Nephron progenitor cell (in vitro differentiated cells): ENCODE data around the gene HOXA1.
A peak's percentile ranks its signal among the peaks of the same experiment; 100 is the strongest.

Source experiments
- DNase-seq: peaks from one replicate; pipeline ENCODE4 v3.0.0; 2021
- H3K27ac Mint-ChIP-seq: 2 replicates; pipeline ENCODE4 v1.8.0; 2021; ENCODE audit warnings: mild to moderate bottlenecking, moderate library complexity, mixed read lengths
- H3K27me3 Mint-ChIP-seq: 2 replicates; pipeline ENCODE4 v1.8.0; 2021; ENCODE audit warnings: mild to moderate bottlenecking, low read depth, mixed read lengths; ENCODE audit not compliant: poor library complexity
- H3K36me3 Mint-ChIP-seq: 2 replicates; pipeline ENCODE4 v1.8.0; 2021; ENCODE audit warnings: low read depth, mixed read lengths
- H3K4me1 Mint-ChIP-seq: 2 replicates; pipeline ENCODE4 v1.8.0; 2021; ENCODE audit warnings: mixed read lengths
- H3K4me3 Mint-ChIP-seq: 2 replicates; pipeline ENCODE4 v1.8.0; 2021; ENCODE audit warnings: mild to moderate bottlenecking, moderate library complexity, mixed read lengths
- H3K9me3 Mint-ChIP-seq: 2 replicates; pipeline ENCODE4 v1.8.0; 2021; ENCODE audit warnings: mild to moderate bottlenecking, moderate library complexity, mixed read lengths
- CTCF ChIP-seq: fragments of 200-600 bp; sonication (generic); IDR thresholded peaks from 2 replicates; pipeline ENCODE4 v1.5.0; 2021; ENCODE audit warnings: antibody characterized with exemption

Gene HOXA1

GRCh38 chr7:27091105-27091504 lies 4.7 kb downstream of the HOXA1 start:
- H3K4me1 Mint-ChIP-seq, result peaks cover 69% of the 10 kb centered on the region

GRCh38 chr7:27088002-27088922 lies 7.5 kb downstream of the HOXA1 start:
- H3K9me3 Mint-ChIP-seq, result peaks cover 12% of the 10 kb centered on the region
- H3K27me3 Mint-ChIP-seq, result peaks cover 3% of the 10 kb centered on the region
- no peak overlapping the region for H3K27ac Mint-ChIP-seq
- no peak for DNase-seq
- H3K4me3 Mint-ChIP-seq, result peak overlapping the region; percentile 70
- TF ChIP-seq CTCF, result no peak
- H3K4me1 Mint-ChIP-seq, result peaks cover 65% of the 10 kb centered on the region
- H3K36me3 Mint-ChIP-seq, result peaks cover 9% of the 10 kb centered on the region

More at GRCh38 chr7:27091105-27091504, 4.7 kb downstream of the HOXA1 start:
- DNase-seq, result no peak
- H3K36me3 Mint-ChIP-seq, result peaks cover 24% of the 10 kb centered on the region
- peak overlapping the region; percentile 98 for H3K27ac Mint-ChIP-seq
- TF ChIP-seq CTCF, result no peak
- peaks cover 6% of the 10 kb centered on the region for H3K27me3 Mint-ChIP-seq
- H3K4me3 Mint-ChIP-seq, result peak overlapping the region; percentile 99
- H3K9me3 Mint-ChIP-seq, result peaks cover 12% of the 10 kb centered on the region

- peaks cover 59% of the 10 kb centered on the region for H3K4me1 Mint-ChIP-seq
- TF ChIP-seq CTCF, result no peak
- H3K27me3 Mint-ChIP-seq, result peaks cover 3% of the 10 kb centered on the region
- H3K9me3 Mint-ChIP-seq, result peaks cover 6% of the 10 kb centered on the region
- no peak for DNase-seq
- H3K27ac Mint-ChIP-seq, result peak overlapping the region; percentile 3
- no peak overlapping the region for H3K4me3 Mint-ChIP-seq
- H3K36me3 Mint-ChIP-seq, result peaks cover 6% of the 10 kb centered on the region
These were observed 12.2 kb downstream of the HOXA1 start for GRCh38 chr7:27083646-27084045.

- Mint-ChIP-seq H3K36me3 (peaks cover under 1% of the 10 kb centered on the region), H3K4me1 (peaks cover 47% of the 10 kb centered on the region), H3K9me3 (peaks cover under 1% of the 10 kb centered on the region), H3K4me3 (no peak overlapping the region), H3K27ac (no peak overlapping the region), H3K27me3 (no peaks in the 10 kb centered on the region)
- no peak for DNase-seq
- TF ChIP-seq CTCF, result no peak
These were observed 13.6 kb downstream of the HOXA1 start for GRCh38 chr7:27082171-27082570.

GRCh38 chr7:27080844-27081436 lies 14.9 kb downstream of the HOXA1 start:
- DNase-seq, result no peak
- Mint-ChIP-seq H3K27ac (peak overlapping the region; percentile 47), H3K36me3 (peaks cover 5% of the 10 kb centered on the region), H3K4me3 (no peak overlapping the region), H3K4me1 (peaks cover 46% of the 10 kb centered on the region), H3K27me3 (no peaks in the 10 kb centered on the region), H3K9me3 (peaks cover 4% of the 10 kb centered on the region)
- TF ChIP-seq CTCF, result no peak
